Stimulated activated CD4-positive, alpha-beta T cell treated with anti-CD3 and anti-CD28 coated beads, Interleukin-1b, Interleukin-23, amount 100 ng/mL, for 1 hour (primary cell): ENCODE data around the gene NOP56.

ENCODE experiments used
- DNase-seq, 2 donors: peaks; one replicate each; pipeline ENCODE4 v3.0.0-alpha.2; 2020; ENCODE audit warnings: low read depth in 2 of 2

The NOP56 gene

DNA sequence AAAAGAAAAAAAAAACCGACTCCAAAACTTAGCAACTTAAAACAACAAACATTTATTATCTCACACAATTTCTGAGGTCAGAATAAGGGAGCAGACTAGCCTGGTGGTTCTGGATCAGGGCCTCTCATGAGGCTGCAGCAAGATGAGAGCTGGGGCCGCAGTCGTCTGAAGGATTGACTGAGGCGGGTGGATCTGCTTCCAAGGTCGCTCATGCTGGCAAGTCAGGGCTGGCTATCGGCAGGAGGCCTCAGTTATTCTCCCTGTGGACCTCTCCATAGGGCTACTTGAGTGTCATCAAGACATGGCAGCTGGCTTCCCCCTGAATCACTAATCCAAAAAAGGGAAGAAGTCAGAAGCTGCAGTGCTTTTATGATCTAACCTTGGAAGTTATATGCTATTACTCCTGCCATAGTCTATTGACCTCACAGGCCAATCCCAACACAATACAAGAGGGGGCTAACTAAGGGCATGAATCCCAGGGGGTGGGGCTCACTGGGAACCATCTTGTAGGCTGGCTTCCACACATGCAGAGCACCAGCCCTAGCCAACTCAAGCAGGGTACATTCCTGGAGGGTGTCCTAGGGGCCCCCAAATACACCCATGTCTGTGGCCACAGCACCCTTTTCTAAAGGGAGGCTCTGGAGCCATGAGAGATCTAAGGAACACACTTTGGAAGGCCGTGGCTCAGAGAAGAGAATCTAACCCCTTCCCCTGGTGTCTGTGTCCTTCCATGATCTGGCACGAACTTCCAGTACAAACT, 51.5 kb downstream of the NOP56 start:
- DNase-seq, result no peak

DNA sequence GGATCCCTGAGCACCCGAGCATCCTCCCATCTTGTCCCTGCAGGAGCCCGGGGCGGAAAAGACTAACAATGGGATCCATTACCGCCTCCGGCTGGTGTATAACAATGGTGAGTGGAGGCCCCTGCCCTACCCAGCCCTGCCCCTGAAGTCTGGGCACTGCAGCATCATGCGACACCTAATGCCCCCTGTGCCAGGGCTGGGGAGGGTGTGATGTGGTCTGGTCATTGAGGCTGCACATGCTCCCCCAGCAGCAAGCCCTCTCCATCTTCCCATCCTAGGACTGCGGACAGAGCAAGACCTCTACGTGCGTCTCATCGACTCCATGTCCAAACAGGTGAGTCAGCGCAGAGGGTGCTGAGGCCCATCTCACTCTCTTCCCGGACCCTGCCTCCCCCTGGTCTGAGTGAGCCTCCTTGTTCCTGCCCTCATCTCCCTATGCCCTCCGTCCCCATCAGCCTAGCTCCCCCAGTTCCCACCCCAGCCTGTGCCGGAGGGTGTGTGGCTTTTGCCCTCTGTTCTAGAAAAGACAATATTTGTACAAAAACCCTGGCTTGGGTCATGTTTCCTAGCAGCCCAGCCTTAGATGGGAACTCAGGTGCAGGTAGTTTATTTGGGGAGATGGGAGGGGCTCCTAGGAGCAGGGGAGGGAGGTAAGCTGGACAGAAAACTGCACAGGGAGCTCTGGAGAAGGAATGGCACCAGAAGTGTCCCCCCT, 53.7 kb downstream of the NOP56 start:
- no peak for DNase-seq

DNA sequence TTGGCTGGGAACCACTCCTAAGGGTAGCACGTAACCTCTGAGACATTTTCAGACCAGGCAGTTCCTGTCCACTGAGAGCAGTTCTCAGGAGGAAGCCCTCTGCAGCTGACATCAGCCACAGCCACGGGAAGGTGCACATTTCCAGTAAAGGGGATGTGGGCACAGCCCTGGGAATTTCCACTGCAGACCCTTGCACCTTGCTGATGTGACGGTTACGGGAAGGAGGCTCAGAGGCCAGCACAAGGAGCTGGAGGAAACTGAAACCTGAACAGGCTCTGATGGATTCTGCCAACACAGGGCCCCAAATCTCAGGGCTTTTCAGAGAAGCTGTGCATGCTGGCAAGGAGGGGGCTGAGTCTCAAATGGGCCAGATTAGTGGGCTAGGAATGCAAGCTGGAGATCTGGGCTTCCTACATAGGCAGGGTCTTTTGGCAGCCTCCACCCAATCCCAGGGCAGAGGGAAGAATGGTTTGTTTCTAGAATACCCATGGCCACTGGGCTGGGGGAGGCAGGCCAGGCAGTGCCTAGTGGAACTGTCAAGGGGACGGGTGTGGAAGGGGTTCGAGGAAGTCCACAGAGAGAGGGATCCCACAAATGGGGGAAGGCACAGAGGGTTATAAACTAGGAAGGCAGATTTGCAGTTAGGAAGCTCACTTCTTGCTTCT, 54.4 kb downstream of the NOP56 start:
- DNase-seq, result no peak

DNA sequence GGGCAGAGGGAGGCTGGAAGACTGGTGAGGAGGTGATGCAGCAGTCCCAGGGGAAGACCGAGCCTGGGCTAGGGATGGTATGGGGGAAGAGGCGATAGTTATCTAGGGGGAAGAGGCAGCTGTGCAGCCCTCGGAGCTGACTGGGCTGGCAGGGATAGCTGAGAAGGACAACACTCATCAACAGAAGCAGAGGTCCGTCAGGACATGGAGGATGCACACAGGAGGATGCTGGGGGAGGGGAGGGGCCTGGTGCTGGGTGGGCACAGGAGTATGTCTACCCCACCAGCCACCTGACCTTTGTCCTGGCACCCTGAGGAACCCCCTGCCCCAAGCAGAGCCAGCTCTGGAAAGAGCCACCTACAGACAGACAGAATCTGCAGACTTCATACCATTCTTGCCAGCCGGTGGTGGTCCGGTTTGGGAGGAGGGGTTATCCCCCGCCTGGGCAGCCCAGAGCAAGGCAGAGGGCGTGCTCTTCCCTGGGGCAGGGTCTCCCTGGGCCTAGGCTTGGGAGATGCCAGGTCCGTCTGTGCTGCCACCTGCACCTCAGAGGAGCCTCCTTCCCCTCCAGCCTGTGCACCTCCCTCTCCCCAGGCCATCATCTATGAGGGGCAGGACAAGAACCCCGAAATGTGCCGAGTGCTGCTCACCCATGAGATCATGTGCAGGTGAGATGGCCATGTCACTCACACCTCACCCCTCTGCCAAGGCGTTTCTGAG, 55.1 kb downstream of the NOP56 start:
- DNase-seq, result no peak
